HCT116 (cell line): ENCODE data around the gene FBXL15. TPM values are rescaled to one million over a fixed set of nuclear protein-coding genes. Genes with fewer than 3 reads are reported as not detected.

Experiments
- ATAC-seq: fragments of 200-7000 bp; cut with Tn5 transposase; 2 replicates; pipeline ENCODE4 v1.9.1; 2020; ENCODE audit warnings: mild to moderate bottlenecking, moderate library complexity
- BruUV-seq: library from RNA; stranded (reverse); fragments of 400-500 nt; replicated peaks from 2 replicates; lab custom pipeline; 2021; lab: Mats Ljungman, UMichigan
- CTCF ChIA-PET: fragments of 300-600 bp; sonication (Branson Sonifier 250); formaldehyde crosslinking; loops from one replicate; lab custom pipeline; 2021; ENCODE audit warnings: antibody characterized with exemption; lab: Charles Lee
- POLR2A ChIA-PET: fragments of 300-600, 350-600 bp; sonication (Branson Sonifier 250); formaldehyde crosslinking; loops from one replicate; lab custom pipeline; 2021; ENCODE audit warnings: antibody characterized with exemption; lab: Charles Lee
- RAD21 ChIA-PET, 2 experiments: fragments of 300-600 bp; sonication (Branson Sonifier 250); formaldehyde crosslinking; loops; one replicate each; lab custom pipeline; 2023; ENCODE audit warnings: low total read pairs in 2 of 2; ENCODE audit not compliant: uncharacterized antibody in 2 of 2, unreplicated experiment in 2 of 2, low non-redundant PET in 1 of 2; lab: Charles Lee
- DNase-seq: peaks from one replicate; pipeline ENCODE4 v3.0.0-alpha.2; 2010; ENCODE audit warnings: low read depth, low spot score
- H2AFZ ChIP-seq: fragments of 200-600 bp; shearing (Covaris generic), sonication (generic); 2 replicates; pipeline ENCODE4 v1.6.1; 2017; ENCODE audit warnings: low read depth, mixed run types, mixed read lengths, antibody characterized with exemption, low read length; ENCODE audit not compliant: poor library complexity, severe bottlenecking
- H3K27ac ChIP-seq: 2 replicates; pipeline ENCODE4 v1.5.1; 2012; ENCODE audit warnings: low read depth, low read length
- H3K27me3 ChIP-seq: fragments of 200-600 bp; sonication (generic); 2 replicates; pipeline ENCODE4 v1.6.1; 2016; ENCODE audit warnings: mixed run types, low read length, mixed read lengths; ENCODE audit not compliant: insufficient read depth
- H3K36me3 ChIP-seq, 2 experiments: fragments of 200-500 bp in 1 of 2; fragments of 200-600 bp in 1 of 2; sonication (Bioruptor generic) in 1 of 2; sonication (generic) in 1 of 2; 2 replicates each; pipeline versions ENCODE4 v1.5.1 to v1.6.1; 2014 to 2016; ENCODE audit warnings: low read length in 2 of 2, inconsistent platforms in 1 of 2, mixed read lengths in 1 of 2, mixed run types in 1 of 2; ENCODE audit not compliant: insufficient read depth in 2 of 2, control insufficient read depth in 1 of 2
- H3K4me1 ChIP-seq, 2 experiments: fragments of 200-600 bp in 1 of 2; sonication (generic) in 1 of 2; 2 replicates each; pipeline versions ENCODE4 v1.5.1 to v1.6.1; 2012 to 2017; ENCODE audit warnings: low read length in 2 of 2, inconsistent platforms in 1 of 2, mild to moderate bottlenecking in 1 of 2, mixed read lengths in 1 of 2, mixed run types in 1 of 2, moderate library complexity in 1 of 2; ENCODE audit not compliant: insufficient read depth in 2 of 2, control insufficient read depth in 1 of 2
- H3K4me2 ChIP-seq: fragments of 200-600 bp; sonication (generic); 2 replicates; pipeline ENCODE4 v1.6.1; 2017; ENCODE audit warnings: mixed run types, low read length, mixed read lengths
- H3K4me3 ChIP-seq, 2 experiments: fragments of 200-600 bp in 1 of 2; sonication (generic) in 1 of 2; replicated peaks in 1 of 2; 2 replicates each; pipeline ENCODE4 v1.5.1; 2011 to 2016; ENCODE audit warnings: low read length in 2 of 2, control low read depth in 1 of 2, low read depth in 1 of 2, mild to moderate bottlenecking in 1 of 2, mixed read lengths in 1 of 2, mixed run types in 1 of 2
- H3K79me2 ChIP-seq: fragments of 200-600 bp; sonication (generic); 2 replicates; pipeline ENCODE4 v1.6.1; 2017; ENCODE audit warnings: mild to moderate bottlenecking, mixed run types, low read length, moderate library complexity, mixed read lengths; ENCODE audit not compliant: insufficient read depth
- H3K9ac ChIP-seq: fragments of 200-600 bp; sonication (generic); 2 replicates; pipeline ENCODE4 v1.6.1; 2016; ENCODE audit warnings: low read length, mixed read lengths
- H3K9me2 ChIP-seq: fragments of 200-600 bp; sonication (generic), shearing (Covaris generic); 2 replicates; pipeline ENCODE4 v1.6.1; 2017; ENCODE audit warnings: mixed run types, mild to moderate bottlenecking, moderate library complexity; ENCODE audit not compliant: insufficient read depth
- H3K9me3 ChIP-seq, 2 experiments: fragments of 200-500 bp in 1 of 2; fragments of 200-600 bp in 1 of 2; sonication (Bioruptor generic) in 1 of 2; sonication (generic) in 1 of 2; 2 replicates each; pipeline ENCODE4 v1.6.1; 2014 to 2017; ENCODE audit warnings: low read length in 2 of 2, mixed read lengths in 2 of 2, inconsistent platforms in 1 of 2, low read depth in 1 of 2, mild to moderate bottlenecking in 1 of 2, mixed run types in 1 of 2, moderate library complexity in 1 of 2; ENCODE audit not compliant: control insufficient read depth in 1 of 2, insufficient read depth in 1 of 2
- H4K20me1 ChIP-seq: fragments of 200-600 bp; sonication (generic), shearing (Covaris generic); 2 replicates; pipeline ENCODE4 v1.6.1; 2017; ENCODE audit warnings: mixed run types, mild to moderate bottlenecking, moderate library complexity; ENCODE audit not compliant: insufficient read depth
- EGR1 ChIP-seq: IDR thresholded peaks from 2 replicates; pipeline ENCODE4 v1.6.1; 2012; ENCODE audit warnings: low read depth
- ELF1 ChIP-seq: IDR thresholded peaks from 2 replicates; pipeline ENCODE4 v1.6.1; 2012; ENCODE audit warnings: low read depth, borderline replicate concordance
- EZH2 ChIP-seq: fragments of 200-600 bp; sonication (generic); IDR thresholded peaks from 2 replicates; pipeline ENCODE4 v1.6.1; 2017; ENCODE audit warnings: antibody characterized with exemption, mixed run types
- EZH2phosphoT487 ChIP-seq: fragments of 200-600 bp; IDR thresholded peaks from 2 replicates; pipeline ENCODE4 v1.6.1; 2018; ENCODE audit warnings: antibody characterized with exemption, borderline replicate concordance
- FOSL1 ChIP-seq: IDR thresholded peaks from 2 replicates; pipeline ENCODE4 v1.6.1; 2012; ENCODE audit warnings: low read depth
- POLR2AphosphoS5 ChIP-seq: IDR thresholded peaks from 2 replicates; pipeline ENCODE4 v1.6.1; 2011; ENCODE audit warnings: mild to moderate bottlenecking, low read depth, low read length, moderate library complexity
- SIN3A ChIP-seq: IDR thresholded peaks from 2 replicates; pipeline ENCODE4 v1.6.1; 2012; ENCODE audit warnings: low read depth
- TCF7L2 ChIP-seq: IDR thresholded peaks from 2 replicates; pipeline ENCODE4 v1.7.0; 2011; ENCODE audit warnings: borderline replicate concordance, inconsistent platforms; ENCODE audit not compliant: insufficient read depth, insufficient read length; ENCODE audit errors: extremely low read depth
- ZFX ChIP-seq: fragments of 450-650 bp; IDR thresholded peaks from 2 replicates; pipeline ENCODE4 v1.6.1; 2017
- ZNF274 ChIP-seq: fragments of 200-500 bp; sonication (Bioruptor generic); IDR thresholded peaks from 2 replicates; pipeline ENCODE4 v1.6.1; 2014; ENCODE audit warnings: mild to moderate bottlenecking, low read depth, low read length, inconsistent platforms
- intact Hi-C: fragments of 100-400 bp; cut with micrococcal nuclease; formaldehyde crosslinking; loops from 2 replicates; pipeline ENCODE4 v1.10.0; 2022
- total RNA-seq: library from RNA; stranded (reverse); gene quantifications from one replicate; pipeline ENCODE4 v1.2.1, GENCODE V29; 2021; ENCODE audit not compliant: unreplicated experiment
- TF ChIP-seq, protein P1 (sequence below), 3 experiments: fragments of 200-600 bp in 1 of 3; sonication (generic) in 1 of 3; IDR thresholded peaks in 2 of 3; conservative IDR thresholded peaks in 1 of 3; 2 replicates each; pipeline ENCODE4 v1.5.1; 2012 to 2017; ENCODE audit warnings: low read depth in 2 of 3, low read length in 2 of 3, antibody characterized with exemption in 1 of 3, borderline replicate concordance in 1 of 3, control low read depth in 1 of 3, mild to moderate bottlenecking in 1 of 3, mixed read lengths in 1 of 3, mixed run types in 1 of 3, moderate library complexity in 1 of 3; ENCODE audit not compliant: insufficient read depth in 1 of 3
- TF ChIP-seq, protein P2 (sequence below): IDR thresholded peaks from 2 replicates; pipeline ENCODE4 v1.6.1; 2012
- TF ChIP-seq, protein P3 (sequence below): IDR thresholded peaks from 2 replicates; pipeline ENCODE4 v1.6.1; 2012; ENCODE audit warnings: low read depth

Gene FBXL15
- total RNA-seq, 1 experiment from 2014 or later, result 21.1 TPM

- no peak for TF ChIP-seq EGR1
Measured at GRCh38 chr10:102398172-102399020, 22.2 kb upstream of the FBXL15 start (continued).

GRCh38 chr10:102399217-102400021 is 21.2 kb upstream of the FBXL15 start:
- CTCF ChIA-PET, result interaction anchor here (0.6 to 9.3 kb wide), 20 partner anchors 8 to 230 kb away, joined by 3 to 154 read pairs (median 3); partner anchors contain the start of genes ACTR1A, ELOVL3 and FBXL15
- Histone ChIP-seq H4K20me1 (no peaks in the 10 kb centered on the region), H3K9ac (peak overlapping the region; percentile 81), H3K9me3 (no peaks in the 10 kb centered on the region), H3K36me3 (peaks cover 11 to 26% of the 10 kb centered on the region in 2 experiments; a peak in 3 of 4 replicates), H3K79me2 (peaks cover 13% of the 10 kb centered on the region; the same call in 1 of the 2 replicates), H2AFZ (no peak overlapping the region), H3K9me2 (no peaks in the 10 kb centered on the region), H3K27ac (peak overlapping the region; percentile 52), H3K4me2 (peak overlapping the region; percentile 88), H3K4me3 (peak overlapping the region; percentile 45 to 63), H3K27me3 (no peaks in the 10 kb centered on the region), H3K4me1 (peaks cover 21 to 73% of the 10 kb centered on the region in 2 experiments)
- RAD21 ChIA-PET, result interaction anchor here (0.7 to 2.3 kb wide), 5 partner anchors 14 to 242 kb away, joined by 3 to 8 read pairs (median 5); no protein-coding TSS in a partner anchor
- intact Hi-C loops, result loop anchor here (1.0 kb wide), 2 partner anchors 170 to 230 kb away; no protein-coding TSS in a partner anchor
- POLR2A ChIA-PET, result interaction anchor here (0.6 to 3.5 kb wide), 6 partner anchors 21 to 230 kb away, joined by 3 to 15 read pairs (median 6); partner anchors contain the start of genes C10orf95 and FBXL15
- DNase-seq, result peak; percentile 80
- no TSS peak for BruUV-seq
- ATAC-seq, result peak; percentile 75
- peak; percentile 82; the same call in 1 of the 2 replicates for TF ChIP-seq ZFX
- no peak for TF ChIP-seq EZH2phosphoT487
- TF ChIP-seq, protein P1, sequence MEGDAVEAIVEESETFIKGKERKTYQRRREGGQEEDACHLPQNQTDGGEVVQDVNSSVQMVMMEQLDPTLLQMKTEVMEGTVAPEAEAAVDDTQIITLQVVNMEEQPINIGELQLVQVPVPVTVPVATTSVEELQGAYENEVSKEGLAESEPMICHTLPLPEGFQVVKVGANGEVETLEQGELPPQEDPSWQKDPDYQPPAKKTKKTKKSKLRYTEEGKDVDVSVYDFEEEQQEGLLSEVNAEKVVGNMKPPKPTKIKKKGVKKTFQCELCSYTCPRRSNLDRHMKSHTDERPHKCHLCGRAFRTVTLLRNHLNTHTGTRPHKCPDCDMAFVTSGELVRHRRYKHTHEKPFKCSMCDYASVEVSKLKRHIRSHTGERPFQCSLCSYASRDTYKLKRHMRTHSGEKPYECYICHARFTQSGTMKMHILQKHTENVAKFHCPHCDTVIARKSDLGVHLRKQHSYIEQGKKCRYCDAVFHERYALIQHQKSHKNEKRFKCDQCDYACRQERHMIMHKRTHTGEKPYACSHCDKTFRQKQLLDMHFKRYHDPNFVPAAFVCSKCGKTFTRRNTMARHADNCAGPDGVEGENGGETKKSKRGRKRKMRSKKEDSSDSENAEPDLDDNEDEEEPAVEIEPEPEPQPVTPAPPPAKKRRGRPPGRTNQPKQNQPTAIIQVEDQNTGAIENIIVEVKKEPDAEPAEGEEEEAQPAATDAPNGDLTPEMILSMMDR (IDR thresholded peaks at IDR 0.05 in 2 of 3, conservative IDR thresholded peaks at IDR 0.05 in 1 of 3; ENCODE audit: borderline replicate concordance in 1 of 3, insufficient read depth in 1 of 3, low read depth in 2 of 3, low read length in 2 of 3), result peak in 2 of 3 experiments; percentile 97 to 99; a peak in 4 of 6 replicates
- peak; percentile 32 for TF ChIP-seq TCF7L2
- no peak for TF ChIP-seq ELF1
- TF ChIP-seq FOSL1, result no peak
- TF ChIP-seq ZNF274, result no peak
- no peak for TF ChIP-seq EGR1
- TF ChIP-seq, protein P2, sequence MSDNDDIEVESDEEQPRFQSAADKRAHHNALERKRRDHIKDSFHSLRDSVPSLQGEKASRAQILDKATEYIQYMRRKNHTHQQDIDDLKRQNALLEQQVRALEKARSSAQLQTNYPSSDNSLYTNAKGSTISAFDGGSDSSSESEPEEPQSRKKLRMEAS, result no peak
- TF ChIP-seq, protein P3, sequence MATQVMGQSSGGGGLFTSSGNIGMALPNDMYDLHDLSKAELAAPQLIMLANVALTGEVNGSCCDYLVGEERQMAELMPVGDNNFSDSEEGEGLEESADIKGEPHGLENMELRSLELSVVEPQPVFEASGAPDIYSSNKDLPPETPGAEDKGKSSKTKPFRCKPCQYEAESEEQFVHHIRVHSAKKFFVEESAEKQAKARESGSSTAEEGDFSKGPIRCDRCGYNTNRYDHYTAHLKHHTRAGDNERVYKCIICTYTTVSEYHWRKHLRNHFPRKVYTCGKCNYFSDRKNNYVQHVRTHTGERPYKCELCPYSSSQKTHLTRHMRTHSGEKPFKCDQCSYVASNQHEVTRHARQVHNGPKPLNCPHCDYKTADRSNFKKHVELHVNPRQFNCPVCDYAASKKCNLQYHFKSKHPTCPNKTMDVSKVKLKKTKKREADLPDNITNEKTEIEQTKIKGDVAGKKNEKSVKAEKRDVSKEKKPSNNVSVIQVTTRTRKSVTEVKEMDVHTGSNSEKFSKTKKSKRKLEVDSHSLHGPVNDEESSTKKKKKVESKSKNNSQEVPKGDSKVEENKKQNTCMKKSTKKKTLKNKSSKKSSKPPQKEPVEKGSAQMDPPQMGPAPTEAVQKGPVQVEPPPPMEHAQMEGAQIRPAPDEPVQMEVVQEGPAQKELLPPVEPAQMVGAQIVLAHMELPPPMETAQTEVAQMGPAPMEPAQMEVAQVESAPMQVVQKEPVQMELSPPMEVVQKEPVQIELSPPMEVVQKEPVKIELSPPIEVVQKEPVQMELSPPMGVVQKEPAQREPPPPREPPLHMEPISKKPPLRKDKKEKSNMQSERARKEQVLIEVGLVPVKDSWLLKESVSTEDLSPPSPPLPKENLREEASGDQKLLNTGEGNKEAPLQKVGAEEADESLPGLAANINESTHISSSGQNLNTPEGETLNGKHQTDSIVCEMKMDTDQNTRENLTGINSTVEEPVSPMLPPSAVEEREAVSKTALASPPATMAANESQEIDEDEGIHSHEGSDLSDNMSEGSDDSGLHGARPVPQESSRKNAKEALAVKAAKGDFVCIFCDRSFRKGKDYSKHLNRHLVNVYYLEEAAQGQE, result no peak
- peak; percentile 91 for TF ChIP-seq POLR2AphosphoS5
- TF ChIP-seq SIN3A, result no peak
- TF ChIP-seq EZH2, result no peak
